ENCODE data around the gene R3HDM2. TPM values are rescaled to one million over a fixed set of nuclear protein-coding genes. Genes with fewer than 3 reads are reported as not detected.
A peak's percentile ranks its signal among the peaks of the same experiment; 100 is the strongest.
"Not testable (repeated sequence)": the region's sequence is repeated elsewhere in the genome, so short reads cannot be mapped to it uniquely, and the experiment has no call there.

Gene R3HDM2
- total RNA-seq, 1 donor from 2014 or later, result 5.6 TPM

DNA sequence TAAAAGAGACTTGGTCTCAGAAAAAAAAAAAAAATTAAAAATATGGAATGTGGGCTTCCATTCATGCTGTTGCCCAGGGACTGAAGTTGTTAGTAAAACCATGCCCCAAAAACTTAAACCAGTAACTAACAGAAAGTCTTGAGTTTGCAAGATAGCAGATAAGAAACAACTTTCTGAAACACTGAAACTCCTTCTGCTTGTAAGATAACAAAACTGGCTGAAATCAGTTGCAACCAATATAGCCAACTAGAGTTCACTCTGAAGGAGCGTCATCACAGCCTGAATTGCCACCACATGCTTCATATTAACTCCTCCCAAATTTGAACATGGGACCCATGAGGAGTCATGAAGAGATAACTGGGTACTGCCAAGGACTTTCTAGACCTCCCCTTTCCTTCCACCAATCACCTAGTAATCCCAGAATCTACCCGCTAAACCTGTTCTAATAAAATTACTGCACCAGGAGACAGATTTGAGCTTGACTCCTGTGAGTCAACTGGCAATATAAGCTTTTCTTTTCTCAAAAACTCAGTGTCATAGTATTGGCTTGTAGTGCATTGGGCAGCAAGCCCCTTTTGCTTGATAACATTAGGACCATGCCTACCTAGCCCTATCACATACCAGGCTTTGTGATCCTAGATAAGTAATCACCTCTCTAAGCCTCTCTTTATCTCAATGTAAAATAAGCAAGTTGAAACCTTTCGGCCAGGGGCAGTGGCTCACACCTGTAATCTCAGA is 53.6 kb downstream of the R3HDM2 start:
- no peak for DNase-seq (ENCODE audit: low read depth in 2 of 2)

GRCh38 chr12:57372233-57372632 is 58.6 kb downstream of the R3HDM2 start:
- peak; percentile 67 to 79 for DNase-seq (ENCODE audit: low read depth in 2 of 2)

DNA sequence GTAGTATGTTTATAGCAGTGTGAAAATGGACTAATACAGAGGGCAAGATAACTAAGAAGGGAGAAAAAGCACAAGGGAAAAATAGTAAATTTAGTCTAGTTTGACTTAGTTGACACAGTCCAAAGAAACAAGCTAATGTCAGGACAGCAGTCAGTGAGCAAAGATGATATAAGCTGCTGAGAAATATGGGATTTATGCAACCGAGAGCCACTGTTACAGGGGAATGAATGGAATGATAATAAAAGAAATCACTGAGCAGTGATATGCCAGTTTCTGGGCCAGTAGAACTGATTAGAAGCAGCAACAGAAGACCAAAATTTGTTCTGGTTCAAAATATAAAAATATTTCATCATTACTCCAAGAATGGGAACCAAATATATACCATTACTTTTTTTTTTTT is 60.1 kb downstream of the R3HDM2 start:
- DNase-seq (ENCODE audit: low read depth in 2 of 2), result no peak

DNA sequence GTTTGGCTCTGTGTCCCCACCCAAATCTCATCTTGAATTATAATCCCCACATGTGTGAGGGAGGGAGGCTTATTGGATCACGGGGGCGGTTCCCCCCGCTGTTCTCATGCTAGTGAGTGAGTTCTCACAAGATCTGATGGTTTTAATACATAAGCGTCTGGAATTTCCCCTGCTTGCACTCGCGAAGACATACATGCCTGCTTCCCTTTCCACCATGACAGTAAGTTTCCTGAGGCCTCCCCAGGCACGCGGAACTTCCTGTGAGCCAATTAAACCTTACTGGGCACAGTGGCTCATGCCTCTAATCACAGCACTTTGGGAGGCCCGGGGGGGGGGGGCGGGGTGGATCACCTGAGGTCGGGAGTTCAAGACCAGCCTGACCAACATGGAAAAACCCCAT is 60.8 kb downstream of the R3HDM2 start:
- DNase-seq (ENCODE audit: low read depth in 2 of 2), result no peak

- no peak for DNase-seq (ENCODE audit: low read depth in 2 of 2)
Observed at GRCh38 chr12:57369202-57369601, 61.6 kb downstream of the R3HDM2 start.

DNA sequence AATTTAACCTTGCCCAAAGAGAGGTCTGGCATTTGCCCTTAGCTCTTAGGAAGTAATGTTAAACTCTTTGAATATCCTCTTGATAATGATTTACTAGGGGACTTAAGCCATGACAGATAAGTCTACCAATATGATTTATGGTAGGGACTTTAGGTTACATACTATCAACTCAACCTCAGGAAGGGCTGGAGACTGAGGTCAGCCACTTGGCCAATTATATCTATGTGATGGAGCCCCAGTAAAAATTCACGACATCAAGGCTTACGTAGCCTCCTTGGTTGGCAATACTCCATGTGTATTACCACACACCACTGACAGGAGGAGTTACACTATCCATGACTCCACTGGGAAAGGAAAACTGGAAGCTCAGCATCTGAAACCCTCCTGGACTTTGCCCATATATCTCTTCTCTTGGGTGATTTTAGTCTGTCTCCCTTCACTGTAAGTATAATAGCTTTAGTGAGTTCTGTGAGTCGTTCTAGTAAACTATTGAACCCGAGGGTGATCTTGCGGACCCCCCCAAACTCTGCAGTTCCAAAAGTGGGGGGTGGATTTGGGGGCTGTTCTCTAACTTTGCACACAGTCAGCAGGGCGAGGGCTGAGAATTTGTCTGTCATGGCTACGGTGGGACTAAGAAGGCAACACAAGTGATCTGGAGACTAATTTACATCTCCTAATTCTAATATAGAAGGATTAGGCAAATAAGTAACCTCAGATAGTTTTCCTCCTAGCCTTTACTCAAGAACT is 62.3 kb downstream of the R3HDM2 start:
- DNase-seq (ENCODE audit: low read depth in 2 of 2), result no peak

DNA sequence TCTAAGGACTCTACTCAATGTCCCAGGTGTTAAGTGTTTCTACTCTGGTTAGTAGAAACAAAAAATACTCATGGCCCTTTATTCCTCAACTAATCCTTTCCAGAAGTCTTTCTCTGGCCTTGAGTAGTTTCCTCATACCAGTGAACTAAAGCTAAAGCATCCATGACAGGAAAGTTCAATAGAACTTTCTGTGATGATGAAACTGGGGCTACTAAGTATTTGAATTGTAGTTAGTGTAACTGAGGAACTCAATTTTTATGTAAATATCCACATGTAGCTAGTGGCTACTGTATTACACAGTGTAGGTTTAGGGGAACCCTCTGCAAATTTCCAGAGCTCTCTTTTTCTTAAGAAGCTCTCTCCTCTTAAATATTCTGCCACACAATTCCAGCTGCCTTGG is 63.7 kb downstream of the R3HDM2 start:
- DNase-seq (ENCODE audit: low read depth in 2 of 2), result no peak

DNA sequence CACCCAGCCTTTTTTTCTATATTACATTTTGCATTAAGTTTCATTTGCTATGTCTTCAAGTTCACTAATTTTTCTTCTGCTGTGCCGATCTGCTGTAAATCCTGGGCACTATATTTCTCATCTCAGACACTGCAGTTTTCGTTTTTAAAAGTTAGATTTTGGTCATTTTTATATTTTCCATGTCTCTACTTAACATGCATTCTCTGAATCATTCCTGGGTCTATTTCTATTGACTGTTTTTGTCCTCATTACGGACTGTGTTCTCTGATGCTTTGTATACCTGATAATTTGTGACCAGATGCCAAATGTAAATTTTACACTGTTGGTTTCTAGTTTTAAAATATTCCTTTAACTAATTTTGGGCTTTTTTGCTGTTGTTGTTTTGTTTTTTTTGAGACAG is 64.5 kb downstream of the R3HDM2 start:
- no peak for DNase-seq (ENCODE audit: low read depth in 2 of 2)

GRCh38 chr12:57364156-57364555 is 66.7 kb downstream of the R3HDM2 start:
- DNase-seq (ENCODE audit: low read depth in 2 of 2), result not testable (repeated sequence)

DNA sequence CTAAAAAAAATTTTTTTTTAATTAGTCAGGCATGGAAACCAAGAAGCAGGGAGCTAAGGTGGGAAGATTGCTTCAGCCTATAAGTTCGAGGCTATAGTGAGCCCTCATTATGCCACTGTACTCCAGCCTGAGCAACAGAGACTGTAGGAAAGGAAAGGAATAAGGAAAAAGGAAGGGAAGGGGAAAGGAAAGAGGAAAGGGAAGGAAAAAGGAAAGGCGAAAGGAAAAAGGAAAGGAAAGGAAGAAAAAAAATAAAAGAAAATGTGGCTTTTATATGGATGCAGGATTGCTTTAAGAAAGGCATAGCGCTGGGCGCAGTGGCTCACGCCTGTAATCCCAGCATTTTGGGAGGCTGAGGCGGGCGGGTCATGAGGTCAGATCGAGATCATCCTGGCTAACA is 70.4 kb downstream of the R3HDM2 start:
- no peak for DNase-seq (ENCODE audit: low read depth in 2 of 2)

- no peak for DNase-seq (ENCODE audit: low read depth in 2 of 2)
Observed at GRCh38 chr12:57358646-57359045, 72.2 kb downstream of the R3HDM2 start.

DNA sequence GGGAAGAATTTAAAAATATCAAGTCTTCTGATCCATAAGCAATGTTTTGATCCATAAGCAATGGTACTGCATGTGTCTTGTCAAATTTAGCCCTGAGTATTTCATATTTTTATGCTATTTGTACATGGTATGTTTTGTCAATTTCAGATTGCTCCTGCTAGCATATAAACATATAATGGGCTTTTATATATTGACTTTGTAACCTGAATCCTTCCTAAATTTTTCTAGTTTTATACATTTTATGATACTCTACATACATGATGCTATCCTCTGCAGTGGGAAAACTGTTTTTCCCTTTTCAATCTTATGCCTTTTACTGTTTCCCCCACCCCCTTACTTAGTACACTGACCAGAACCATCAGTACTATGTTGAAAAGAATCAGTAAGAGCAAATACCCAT is 75.1 kb downstream of the R3HDM2 start:
- DNase-seq (ENCODE audit: low read depth in 2 of 2), result no peak

GRCh38 chr12:57352166-57352565 is 78.7 kb downstream of the R3HDM2 start:
- DNase-seq (ENCODE audit: low read depth in 2 of 2), result no peak

GRCh38 chr12:57347284-57347683 is 83.6 kb downstream of the R3HDM2 start:
- no peak for DNase-seq (ENCODE audit: low read depth in 2 of 2)

GRCh38 chr12:57343703-57344378 is 87.0 kb downstream of the R3HDM2 start:
- no peak for DNase-seq (ENCODE audit: low read depth in 2 of 2)

- peak in 1 of 2 donors; percentile 44 for DNase-seq (ENCODE audit: low read depth in 2 of 2)
Observed at GRCh38 chr12:57342207-57342691, 88.6 kb downstream of the R3HDM2 start.

DNA sequence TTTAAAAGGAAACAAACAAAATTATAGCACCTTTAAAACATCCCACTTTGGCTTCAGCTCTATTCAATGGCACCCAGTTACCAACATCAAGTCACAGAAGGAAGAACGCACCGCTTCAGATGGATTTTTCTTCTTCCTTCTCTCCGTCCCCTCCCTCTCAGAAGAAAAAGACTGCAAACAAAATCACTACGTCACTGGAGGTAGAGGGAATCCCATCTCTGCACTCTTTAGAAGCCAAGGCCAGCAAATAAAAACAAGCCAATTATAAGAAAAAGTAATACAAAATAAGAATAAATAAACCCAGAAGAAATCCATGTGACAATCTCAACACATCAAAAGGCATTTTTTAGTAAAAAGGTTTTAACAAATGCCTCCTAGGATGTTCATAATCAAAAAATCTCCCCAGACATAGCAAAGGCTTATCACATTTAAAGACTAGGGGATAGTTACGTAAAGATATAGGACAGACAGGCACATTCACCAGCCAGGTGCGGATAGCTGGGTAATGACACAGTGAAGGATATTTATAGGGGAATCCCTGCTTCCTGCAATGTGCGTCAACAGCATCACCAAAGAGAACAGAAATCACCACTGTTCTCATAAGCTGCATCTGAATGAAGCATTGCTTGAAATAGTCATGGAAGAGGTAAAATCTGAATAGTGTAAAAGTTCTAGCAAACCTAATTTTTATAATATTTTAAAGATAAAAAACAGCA is 89.4 kb downstream of the R3HDM2 start:
- DNase-seq (ENCODE audit: low read depth in 2 of 2), result peak in 1 of 2 donors; percentile 69

DNA sequence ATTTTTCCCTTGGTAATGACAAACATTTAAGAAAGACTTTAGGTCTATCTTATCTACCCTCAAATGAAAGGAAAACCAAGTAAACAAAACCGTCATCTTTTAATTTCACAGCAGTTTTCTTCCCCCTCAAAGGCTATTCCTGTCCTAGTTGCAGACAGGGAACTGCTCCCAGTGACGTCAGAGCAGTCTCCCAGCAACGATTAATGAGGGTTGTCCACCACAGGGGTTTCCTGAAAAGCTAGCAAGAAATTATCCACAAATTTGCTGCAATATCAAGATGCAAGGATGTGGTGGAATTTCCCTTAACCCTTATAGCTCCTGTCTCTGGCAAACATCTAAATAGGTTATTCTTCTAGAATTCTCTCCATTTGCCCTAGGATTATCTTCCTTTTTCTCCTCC is 90.7 kb downstream of the R3HDM2 start:
- peak; percentile 53 to 93 for DNase-seq (ENCODE audit: low read depth in 2 of 2)

DNA sequence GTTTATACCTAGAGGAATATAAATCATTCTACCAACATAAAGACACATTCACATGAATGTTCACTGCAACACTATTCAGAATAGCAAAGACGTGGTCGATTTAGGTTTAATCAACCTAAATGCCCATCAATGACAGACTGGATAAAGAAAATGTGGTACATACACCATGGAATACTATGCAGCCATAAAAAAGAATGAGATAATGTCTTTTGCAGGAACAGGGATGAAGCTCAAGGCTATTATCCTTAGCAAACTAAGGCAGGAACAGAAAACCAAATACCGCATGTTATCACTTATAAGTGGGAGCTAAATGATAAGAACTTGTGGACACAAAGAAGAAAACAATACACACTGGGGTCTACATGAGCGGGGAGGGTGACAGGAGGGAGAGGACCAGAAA is 94.5 kb downstream of the R3HDM2 start:
- DNase-seq (ENCODE audit: low read depth in 2 of 2), result not testable (repeated sequence)

DNA sequence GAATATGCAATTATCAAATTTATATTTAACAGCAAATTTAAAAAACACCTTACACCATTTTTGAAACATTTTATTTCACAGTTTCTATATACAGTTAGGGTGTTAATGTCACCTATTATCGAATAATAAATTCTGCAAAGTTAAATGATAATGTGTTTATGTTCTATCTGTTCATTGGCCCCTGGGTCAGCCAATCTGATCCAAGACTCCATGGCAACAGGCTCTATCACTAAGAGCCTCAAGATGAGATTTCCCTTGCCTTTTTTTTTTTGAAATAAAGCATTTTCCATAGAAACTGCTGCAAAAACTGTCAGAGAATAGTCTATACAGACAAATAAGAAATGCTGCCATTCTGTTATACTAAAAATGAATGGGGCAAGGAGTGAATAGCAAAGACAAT is 96.6 kb downstream of the R3HDM2 start:
- no peak for DNase-seq (ENCODE audit: low read depth in 2 of 2)

GRCh38 chr12:57332646-57333312 is 98.1 kb downstream of the R3HDM2 start:
- DNase-seq (ENCODE audit: low read depth in 2 of 2), result no peak

Measured in lung microvascular endothelial cell (primary cell).